SU-DHL-6 (cell line): Measurements from ENCODE around the gene TBKBP1.

Source experiments
- H2AFZ ChIP-seq: fragments of 200-600 bp; sonication (generic); 2 replicates; pipeline ENCODE4 v1.6.1; 2014; ENCODE audit warnings: low read depth, mild to moderate bottlenecking, moderate library complexity, mixed read lengths, antibody characterized with exemption, low read length; ENCODE audit not compliant: severe bottlenecking
- H3F3A ChIP-seq: fragments of 200-600 bp; shearing (Covaris generic); 2 replicates; pipeline ENCODE4 v1.6.0; 2016; ENCODE audit warnings: antibody characterized with exemption, mild to moderate bottlenecking; ENCODE audit not compliant: insufficient read depth
- H3K27ac ChIP-seq: fragments of 200-600 bp; sonication (generic); 2 replicates; pipeline ENCODE4 v1.5.1; 2016; ENCODE audit warnings: low read depth, mild to moderate bottlenecking, low read length, moderate library complexity, mixed read lengths
- H3K27me3 ChIP-seq: fragments of 200-600 bp; sonication (generic), shearing (Covaris generic); 2 replicates; pipeline ENCODE4 v1.6.0; 2014; ENCODE audit warnings: mild to moderate bottlenecking, low read length
- H3K36me3 ChIP-seq: fragments of 200-600 bp; sonication (generic); 2 replicates; pipeline ENCODE4 v1.6.1; 2014; ENCODE audit warnings: mild to moderate bottlenecking, low read length, mixed read lengths
- H3K4me2 ChIP-seq: fragments of 300-600, 200-600 bp; shearing (Covaris generic), sonication (generic); 2 replicates; pipeline ENCODE4 v1.6.0; 2014; ENCODE audit warnings: low read length, low read depth, mild to moderate bottlenecking; ENCODE audit not compliant: poor library complexity, severe bottlenecking
- H3K4me3 ChIP-seq: fragments of 200-600 bp; sonication (generic); 2 replicates; pipeline ENCODE4 v1.5.1; 2014; ENCODE audit warnings: antibody characterized with exemption, low read length, mild to moderate bottlenecking, mixed read lengths; ENCODE audit not compliant: insufficient read depth, poor library complexity, severe bottlenecking
- H3K79me2 ChIP-seq: fragments of 200-600 bp; sonication (generic); 2 replicates; pipeline ENCODE4 v1.6.1; 2014; ENCODE audit warnings: mild to moderate bottlenecking, low read length, moderate library complexity; ENCODE audit not compliant: insufficient read depth
- H3K9ac ChIP-seq: fragments of 200-600 bp; sonication (generic); 2 replicates; pipeline ENCODE4 v1.7.0; 2014; ENCODE audit warnings: mild to moderate bottlenecking, low read length
- H3K9me2 ChIP-seq: fragments of 200-600 bp; sonication (generic); replicated peaks from 2 replicates; pipeline ENCODE4 v1.6.1; 2014; ENCODE audit warnings: low read length; ENCODE audit not compliant: insufficient read depth
- H3K9me3 ChIP-seq: fragments of 200-600 bp; sonication (generic); 2 replicates; pipeline ENCODE4 v1.6.1; 2014; ENCODE audit warnings: low read length, mixed read lengths; ENCODE audit not compliant: insufficient read depth
- H4K20me1 ChIP-seq: fragments of 200-600 bp; sonication (generic); 2 replicates; pipeline ENCODE4 v1.6.1; 2014; ENCODE audit warnings: low read depth, mild to moderate bottlenecking, antibody characterized with exemption, low read length, moderate library complexity, mixed read lengths
- EZH2phosphoT487 ChIP-seq: fragments of 200-600 bp; sonication (generic), shearing (Covaris generic); conservative IDR thresholded peaks from 2 replicates; pipeline ENCODE4 v1.6.1; 2018; ENCODE audit warnings: mild to moderate bottlenecking, antibody characterized with exemption, low read length, moderate library complexity, mixed read lengths
- TF ChIP-seq, protein P1 (sequence below): fragments of 200-600 bp; sonication (generic); IDR thresholded peaks from one replicate; pipeline ENCODE4 v1.5.1; 2017; ENCODE audit warnings: antibody characterized with exemption, mild to moderate bottlenecking, low read length, moderate library complexity; ENCODE audit not compliant: insufficient read depth, poor library complexity, severe bottlenecking

TBKBP1 gene

DNA sequence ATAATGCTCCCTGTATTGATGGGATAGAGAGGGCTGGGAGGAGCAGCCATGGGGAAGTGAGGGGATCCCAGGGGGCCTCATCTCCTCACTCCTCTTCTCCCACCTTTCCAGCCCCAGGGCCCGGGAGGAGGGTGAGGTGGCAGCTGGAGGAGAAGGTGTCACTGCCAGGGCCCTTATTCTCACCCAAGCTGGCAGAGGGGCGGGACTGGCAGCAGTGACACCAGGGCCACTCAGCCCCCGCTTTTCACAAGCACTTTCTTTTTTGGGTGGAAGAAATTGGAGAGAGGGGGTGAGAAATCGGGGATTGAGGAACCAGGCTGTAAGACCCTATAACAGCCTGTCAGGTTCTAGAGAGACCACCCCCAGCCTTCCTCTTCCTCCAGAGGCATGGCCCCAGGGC, 36.7 kb downstream of the TBKBP1 start:
- Histone ChIP-seq H3K27ac (no peak overlapping the region), H3K36me3 (no peaks in the 10 kb centered on the region), H3K9me3 (no peaks in the 10 kb centered on the region), H3K9me2 (no peaks in the 10 kb centered on the region), H3K79me2 (no peaks in the 10 kb centered on the region), H3K4me3 (no peak overlapping the region), H3K4me2 (no peak overlapping the region), H4K20me1 (no peaks in the 10 kb centered on the region), H2AFZ (no peak overlapping the region), H3F3A (no peaks in the 10 kb centered on the region), H3K27me3 (no peaks in the 10 kb centered on the region), H3K9ac (no peak overlapping the region)
- no peak for TF ChIP-seq EZH2phosphoT487
- TF ChIP-seq, protein P1, sequence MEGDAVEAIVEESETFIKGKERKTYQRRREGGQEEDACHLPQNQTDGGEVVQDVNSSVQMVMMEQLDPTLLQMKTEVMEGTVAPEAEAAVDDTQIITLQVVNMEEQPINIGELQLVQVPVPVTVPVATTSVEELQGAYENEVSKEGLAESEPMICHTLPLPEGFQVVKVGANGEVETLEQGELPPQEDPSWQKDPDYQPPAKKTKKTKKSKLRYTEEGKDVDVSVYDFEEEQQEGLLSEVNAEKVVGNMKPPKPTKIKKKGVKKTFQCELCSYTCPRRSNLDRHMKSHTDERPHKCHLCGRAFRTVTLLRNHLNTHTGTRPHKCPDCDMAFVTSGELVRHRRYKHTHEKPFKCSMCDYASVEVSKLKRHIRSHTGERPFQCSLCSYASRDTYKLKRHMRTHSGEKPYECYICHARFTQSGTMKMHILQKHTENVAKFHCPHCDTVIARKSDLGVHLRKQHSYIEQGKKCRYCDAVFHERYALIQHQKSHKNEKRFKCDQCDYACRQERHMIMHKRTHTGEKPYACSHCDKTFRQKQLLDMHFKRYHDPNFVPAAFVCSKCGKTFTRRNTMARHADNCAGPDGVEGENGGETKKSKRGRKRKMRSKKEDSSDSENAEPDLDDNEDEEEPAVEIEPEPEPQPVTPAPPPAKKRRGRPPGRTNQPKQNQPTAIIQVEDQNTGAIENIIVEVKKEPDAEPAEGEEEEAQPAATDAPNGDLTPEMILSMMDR, result no peak

GRCh38 chr17:47731396-47731795, 37.4 kb downstream of the TBKBP1 start:
- H3K9me2 ChIP-seq, result no peaks in the 10 kb centered on the region
- H3K4me3 ChIP-seq, result no peak overlapping the region
- H4K20me1 ChIP-seq, result no peaks in the 10 kb centered on the region
- no peak overlapping the region for H3K27ac ChIP-seq
- no peak overlapping the region for H3K9ac ChIP-seq
- TF ChIP-seq, protein P1, result no peak
- no peak for TF ChIP-seq EZH2phosphoT487
- no peaks in the 10 kb centered on the region for H3K9me3 ChIP-seq
- H3K36me3 ChIP-seq, result no peaks in the 10 kb centered on the region
- no peaks in the 10 kb centered on the region for H3K27me3 ChIP-seq
- no peaks in the 10 kb centered on the region for H3F3A ChIP-seq
- no peak overlapping the region for H3K4me2 ChIP-seq
- H2AFZ ChIP-seq, result no peak overlapping the region
- no peaks in the 10 kb centered on the region for H3K79me2 ChIP-seq

DNA sequence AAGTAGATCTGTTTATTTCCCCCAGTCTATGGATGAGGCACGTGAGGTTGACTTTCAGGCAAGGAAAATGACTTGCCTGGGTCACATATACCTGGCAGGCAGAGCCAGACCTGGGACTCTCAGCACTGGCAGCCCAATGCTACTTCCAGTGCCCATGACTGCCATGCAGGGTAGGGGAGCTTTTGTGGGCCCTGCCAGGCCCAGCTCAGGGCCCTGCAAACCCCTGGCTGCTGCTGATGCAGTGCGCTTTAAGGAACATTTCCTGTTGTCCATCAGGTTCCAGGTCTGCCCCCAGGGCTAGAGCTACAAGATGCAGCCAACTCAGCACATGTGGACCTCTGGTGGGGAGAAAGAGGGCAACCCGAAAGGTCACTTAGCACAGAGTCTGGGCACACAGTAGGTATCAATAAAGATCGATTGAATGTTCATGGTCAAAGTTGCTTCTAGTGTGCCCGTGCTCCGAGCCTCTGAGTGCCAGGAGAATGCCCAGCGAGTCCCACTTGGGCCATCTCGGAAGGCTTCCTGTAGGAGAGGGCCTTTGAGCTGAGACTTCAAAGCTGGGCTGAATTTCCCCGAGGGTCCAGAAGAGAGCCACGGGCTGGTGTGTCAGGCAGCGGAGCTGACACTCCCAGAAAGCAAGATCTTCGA, 38.6 kb downstream of the TBKBP1 start:
- Histone ChIP-seq H4K20me1 (no peaks in the 10 kb centered on the region), H3F3A (no peaks in the 10 kb centered on the region), H2AFZ (no peak overlapping the region), H3K4me3 (no peak overlapping the region), H3K79me2 (no peaks in the 10 kb centered on the region), H3K9ac (no peak overlapping the region), H3K27ac (no peak overlapping the region), H3K9me3 (no peaks in the 10 kb centered on the region), H3K27me3 (no peaks in the 10 kb centered on the region), H3K36me3 (no peaks in the 10 kb centered on the region), H3K9me2 (no peaks in the 10 kb centered on the region), H3K4me2 (peak overlapping the region; percentile 54)
- TF ChIP-seq, protein P1, result no peak
- no peak for TF ChIP-seq EZH2phosphoT487
